Choroid plexus epithelial cell (primary cell): ENCODE results near the gene PPP2R3C.

Experiments
- DNase-seq: peaks from one replicate; pipeline ENCODE4 v3.0.0-alpha.2; 2010; ENCODE audit warnings: low read depth
- H3K4me3 ChIP-seq: 2 replicates; pipeline ENCODE4 v1.5.1; 2011; ENCODE audit warnings: low read depth, mild to moderate bottlenecking, control low read depth, low read length, moderate library complexity
- TF ChIP-seq, protein P1 (sequence below): conservative IDR thresholded peaks from 2 replicates; pipeline ENCODE4 v1.5.1; 2011; ENCODE audit warnings: low read depth, mild to moderate bottlenecking, control low read depth, inconsistent platforms, low read length, moderate library complexity

The PPP2R3C gene

DNA sequence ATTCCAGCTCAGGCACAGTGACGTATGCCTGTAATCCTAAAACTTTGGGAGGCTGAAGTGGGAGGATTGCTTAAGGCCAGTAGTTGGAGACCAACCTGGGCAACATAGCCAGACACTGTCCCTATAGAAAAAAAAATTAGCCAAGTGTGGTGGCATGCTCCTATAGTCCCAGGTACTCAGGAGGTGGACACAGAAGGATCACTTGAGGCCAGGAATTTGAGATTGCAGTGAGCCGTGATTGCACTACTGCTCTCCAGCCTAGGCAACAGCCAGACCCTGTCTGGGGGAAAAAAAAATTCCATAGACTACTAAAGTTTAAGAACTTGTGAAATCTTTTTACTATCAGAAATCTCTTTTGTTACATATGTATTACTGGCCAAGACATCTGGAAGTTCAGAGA, 69.2 kb downstream of the PPP2R3C start:
- DNase-seq: no peak
- TF ChIP-seq, protein P1, sequence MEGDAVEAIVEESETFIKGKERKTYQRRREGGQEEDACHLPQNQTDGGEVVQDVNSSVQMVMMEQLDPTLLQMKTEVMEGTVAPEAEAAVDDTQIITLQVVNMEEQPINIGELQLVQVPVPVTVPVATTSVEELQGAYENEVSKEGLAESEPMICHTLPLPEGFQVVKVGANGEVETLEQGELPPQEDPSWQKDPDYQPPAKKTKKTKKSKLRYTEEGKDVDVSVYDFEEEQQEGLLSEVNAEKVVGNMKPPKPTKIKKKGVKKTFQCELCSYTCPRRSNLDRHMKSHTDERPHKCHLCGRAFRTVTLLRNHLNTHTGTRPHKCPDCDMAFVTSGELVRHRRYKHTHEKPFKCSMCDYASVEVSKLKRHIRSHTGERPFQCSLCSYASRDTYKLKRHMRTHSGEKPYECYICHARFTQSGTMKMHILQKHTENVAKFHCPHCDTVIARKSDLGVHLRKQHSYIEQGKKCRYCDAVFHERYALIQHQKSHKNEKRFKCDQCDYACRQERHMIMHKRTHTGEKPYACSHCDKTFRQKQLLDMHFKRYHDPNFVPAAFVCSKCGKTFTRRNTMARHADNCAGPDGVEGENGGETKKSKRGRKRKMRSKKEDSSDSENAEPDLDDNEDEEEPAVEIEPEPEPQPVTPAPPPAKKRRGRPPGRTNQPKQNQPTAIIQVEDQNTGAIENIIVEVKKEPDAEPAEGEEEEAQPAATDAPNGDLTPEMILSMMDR: no peak
- H3K4me3 ChIP-seq: no peak overlapping the region

DNA sequence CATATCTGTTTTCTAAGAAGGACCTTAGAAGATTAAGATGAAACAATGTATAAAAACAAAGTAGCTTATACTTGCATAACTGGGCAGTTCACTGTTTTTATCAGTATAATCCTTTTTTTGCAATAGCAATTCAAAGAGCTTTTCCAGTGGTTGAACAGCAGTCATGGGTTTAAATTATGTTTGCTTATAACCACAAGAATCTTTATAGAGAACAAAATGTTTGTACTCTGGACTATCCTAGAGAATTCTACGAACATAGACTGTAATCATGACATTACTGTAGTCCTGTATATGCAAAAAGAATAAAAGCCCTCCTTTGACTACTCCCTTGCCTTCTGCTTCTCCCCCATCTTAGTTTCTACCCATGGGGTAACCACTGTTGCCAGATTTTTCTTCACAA, 70.0 kb downstream of the PPP2R3C start:
- H3K4me3 ChIP-seq: no peak overlapping the region
- peak; percentile 81 for DNase-seq
- TF ChIP-seq, protein P1: no peak

GRCh38 chr14:35050652-35051051, 71.1 kb downstream of the PPP2R3C start:
- H3K4me3 ChIP-seq: no peak overlapping the region
- peak; percentile 57 for DNase-seq
- TF ChIP-seq, protein P1: no peak

GRCh38 chr14:35047976-35048513, 73.7 kb downstream of the PPP2R3C start:
- H3K4me3 ChIP-seq: peak overlapping the region; percentile 13
- TF ChIP-seq, protein P1: no peak
- no peak for DNase-seq

- TF ChIP-seq, protein P1: no peak
- peak; percentile 55 for DNase-seq
- peak overlapping the region; percentile 94 for H3K4me3 ChIP-seq
Measured at GRCh38 chr14:35046751-35047536, 74.8 kb downstream of the PPP2R3C start.

GRCh38 chr14:35046048-35046750, 75.6 kb downstream of the PPP2R3C start, which contains the start of gene FAM177A1:
Gene FAM177A1, plus strand, starts transcription at chr14:35046272. Its CDS starts 192 bp downstream, at chr14:35046464.
- DNase-seq: peak; percentile 98
- TF ChIP-seq, protein P1: no peak
- H3K4me3 ChIP-seq: peak within 1 kb of the TSS; percentile 94
